WTC11 (cell line): ENCODE measurements around the gene LRRC61. TPM values are rescaled to one million over a fixed set of nuclear protein-coding genes. Genes with fewer than 3 reads are reported as not detected.
A peak's percentile ranks its signal among the peaks of the same experiment; 100 is the strongest.

ENCODE experiments used
- ATAC-seq: fragments of 200-7000 bp; cut with Tn5 transposase; 2 replicates; pipeline ENCODE4 v1.10.0; 2021; ENCODE audit warnings: mild to moderate bottlenecking, moderate library complexity
- CTCF ChIA-PET: fragments of 300-600 bp; sonication (Branson Sonifier 250); formaldehyde crosslinking; loops from one replicate; lab custom pipeline; 2021; ENCODE audit warnings: antibody characterized with exemption; lab: Charles Lee
- POLR2A ChIA-PET: fragments of 350-600 bp; sonication (Branson Sonifier 250); formaldehyde crosslinking; loops from one replicate; lab custom pipeline; 2021; ENCODE audit warnings: antibody characterized with exemption; lab: Charles Lee
- DNase-seq: peaks from one replicate; pipeline ENCODE4 v3.0.0; 2021; ENCODE audit warnings: low spot score
- H3K27ac Mint-ChIP-seq: 2 replicates; pipeline ENCODE4 v1.8.0; 2021; ENCODE audit warnings: mixed read lengths
- H3K27me3 Mint-ChIP-seq: 2 replicates; pipeline ENCODE4 v1.8.0; 2021; ENCODE audit warnings: low read depth, mild to moderate bottlenecking, moderate library complexity, mixed read lengths
- H3K36me3 Mint-ChIP-seq: 2 replicates; pipeline ENCODE4 v1.8.0; 2021; ENCODE audit warnings: mixed read lengths
- H3K4me1 Mint-ChIP-seq: 2 replicates; pipeline ENCODE4 v1.8.0; 2022; ENCODE audit warnings: mixed read lengths
- H3K4me3 Mint-ChIP-seq: 2 replicates; pipeline ENCODE4 v1.8.0; 2021; ENCODE audit warnings: mild to moderate bottlenecking, moderate library complexity, mixed read lengths
- H3K9me3 Mint-ChIP-seq: 2 replicates; pipeline ENCODE4 v1.8.0; 2021; ENCODE audit warnings: mixed read lengths
- AR ChIP-seq: fragments of 250-450 bp; sonication (Bioruptor Pico); IDR thresholded peaks from 2 replicates; pipeline ENCODE4 v1.9.0; 2021; ENCODE audit warnings: mild to moderate bottlenecking
- ATF1 ChIP-seq: sonication (generic); formaldehyde crosslinking; IDR thresholded peaks from 2 replicates; pipeline ENCODE4 v1.8.1; 2023; ENCODE audit warnings: mild to moderate bottlenecking, moderate library complexity, missing genetic modification reagents
- CREB1 ChIP-seq: sonication (generic); formaldehyde crosslinking; IDR thresholded peaks from 2 replicates; pipeline ENCODE4 v1.8.0; 2023; ENCODE audit warnings: mild to moderate bottlenecking, missing genetic modification reagents
- ELF4 ChIP-seq: sonication (generic); formaldehyde crosslinking; IDR thresholded peaks from 2 replicates; pipeline ENCODE4 v1.8.1; 2022; ENCODE audit warnings: low read depth, mild to moderate bottlenecking, moderate library complexity, missing genetic modification reagents
- ESRRA ChIP-seq: sonication (generic); formaldehyde crosslinking; IDR thresholded peaks from 2 replicates; pipeline ENCODE4 v1.8.1; 2022; ENCODE audit warnings: mild to moderate bottlenecking, missing genetic modification reagents, borderline replicate concordance
- FOXK1 ChIP-seq: sonication (generic); formaldehyde crosslinking; IDR thresholded peaks from 2 replicates; pipeline ENCODE4 v1.8.0; 2022; ENCODE audit warnings: mild to moderate bottlenecking, moderate library complexity, missing genetic modification reagents
- FOXP1 ChIP-seq: sonication (generic); formaldehyde crosslinking; IDR thresholded peaks from 2 replicates; pipeline ENCODE4 v1.8.0; 2022; ENCODE audit warnings: missing genetic modification reagents, mild to moderate bottlenecking, moderate library complexity, borderline replicate concordance
- FOXP4 ChIP-seq: sonication (generic); formaldehyde crosslinking; IDR thresholded peaks from 2 replicates; pipeline ENCODE4 v1.8.0; 2022; ENCODE audit warnings: mild to moderate bottlenecking, missing genetic modification reagents
- GRHL2 ChIP-seq: fragments of 250-450 bp; sonication (Bioruptor Pico); IDR thresholded peaks from 2 replicates; pipeline ENCODE4 v1.8.0; 2022; ENCODE audit warnings: mild to moderate bottlenecking, moderate library complexity; ENCODE audit not compliant: insufficient replicate concordance, severe bottlenecking
- GTF2I ChIP-seq: fragments of 250-450 bp; sonication (Bioruptor Pico); conservative IDR thresholded peaks from 2 replicates; pipeline ENCODE4 v1.4.0; 2021; ENCODE audit warnings: mild to moderate bottlenecking
- JUN ChIP-seq: sonication (generic); formaldehyde crosslinking; IDR thresholded peaks from 2 replicates; pipeline ENCODE4 v1.8.0; 2023; ENCODE audit warnings: mild to moderate bottlenecking, missing genetic modification reagents
- MAX ChIP-seq: sonication (generic); formaldehyde crosslinking; IDR thresholded peaks from 2 replicates; pipeline ENCODE4 v1.8.0; 2022; ENCODE audit warnings: mild to moderate bottlenecking, missing genetic modification reagents
- MXD4 ChIP-seq: fragments of 250-450 bp; sonication (Bioruptor Pico); IDR thresholded peaks from 2 replicates; pipeline ENCODE4 v1.8.0; 2021; ENCODE audit warnings: mild to moderate bottlenecking, moderate library complexity, borderline replicate concordance
- NFE2L1 ChIP-seq: sonication (generic); formaldehyde crosslinking; IDR thresholded peaks from 2 replicates; pipeline ENCODE4 v1.8.1; 2023; ENCODE audit warnings: missing genetic modification reagents
- OVOL2 ChIP-seq: fragments of 250-450 bp; sonication (Bioruptor Pico); IDR thresholded peaks from 2 replicates; pipeline ENCODE4 v1.9.0; 2021; ENCODE audit warnings: mild to moderate bottlenecking, borderline replicate concordance
- PRDM15 ChIP-seq: sonication (generic); formaldehyde crosslinking; IDR thresholded peaks from 2 replicates; pipeline ENCODE4 v1.8.0; 2022; ENCODE audit warnings: missing genetic modification reagents
- RELA ChIP-seq: sonication (generic); formaldehyde crosslinking; IDR thresholded peaks from 2 replicates; pipeline ENCODE4 v1.8.1; 2022; ENCODE audit warnings: missing genetic modification reagents, mild to moderate bottlenecking, borderline replicate concordance
- RORB ChIP-seq: fragments of 250-450 bp; sonication (Bioruptor Pico); IDR thresholded peaks from 2 replicates; pipeline ENCODE4 v1.9.0; 2021; ENCODE audit warnings: mild to moderate bottlenecking
- SMAD3 ChIP-seq: sonication (generic); formaldehyde crosslinking; IDR thresholded peaks from 2 replicates; pipeline ENCODE4 v1.8.0; 2022; ENCODE audit warnings: missing genetic modification reagents, mild to moderate bottlenecking, borderline replicate concordance
- TCF7 ChIP-seq: sonication (generic); formaldehyde crosslinking; IDR thresholded peaks from 2 replicates; pipeline ENCODE4 v1.8.0; 2022; ENCODE audit warnings: mild to moderate bottlenecking, low read depth, missing genetic modification reagents, moderate library complexity
- USF2 ChIP-seq: sonication (generic); formaldehyde crosslinking; IDR thresholded peaks from 2 replicates; pipeline ENCODE4 v1.8.1; 2023; ENCODE audit warnings: mild to moderate bottlenecking, missing genetic modification reagents, moderate library complexity
- ZBTB43 ChIP-seq: sonication (generic); formaldehyde crosslinking; IDR thresholded peaks from 2 replicates; pipeline ENCODE4 v1.8.1; 2023; ENCODE audit warnings: mild to moderate bottlenecking, missing genetic modification reagents
- ZNF232 ChIP-seq: sonication (generic); formaldehyde crosslinking; IDR thresholded peaks from 2 replicates; pipeline ENCODE4 v1.8.0; 2022; ENCODE audit warnings: mild to moderate bottlenecking, missing genetic modification reagents
- ZNF317 ChIP-seq: sonication (generic); formaldehyde crosslinking; IDR thresholded peaks from 2 replicates; pipeline ENCODE4 v1.8.1; 2023; ENCODE audit warnings: low read depth, mild to moderate bottlenecking, moderate library complexity, missing genetic modification reagents, borderline replicate concordance
- ZNF416 ChIP-seq: fragments of 250-450 bp; sonication (Bioruptor Pico); IDR thresholded peaks from 2 replicates; pipeline ENCODE4 v1.9.0; 2021; ENCODE audit warnings: mild to moderate bottlenecking, inconsistent platforms
- ZNF671 ChIP-seq: fragments of 250-450 bp; sonication (Bioruptor Pico); IDR thresholded peaks from 2 replicates; pipeline ENCODE4 v1.8.0; 2021; ENCODE audit warnings: mild to moderate bottlenecking
- total RNA-seq: library from RNA; stranded (reverse); gene quantifications from 3 replicates; pipeline ENCODE4 v1.2.3, GENCODE V29; 2021

The LRRC61 gene
- total RNA-seq, 1 experiment from 2014 or later, result 27.7 TPM

GRCh38 chr7:150368096-150368883, 45.1 kb downstream of the LRRC61 start, which contains the start of gene REPIN1:
Gene REPIN1, plus strand, starts transcription at chr7:150368822. Its CDS starts 890 bp downstream, at chr7:150369712.
- Mint-ChIP-seq H3K36me3 (peaks cover 14% of the 10 kb centered on the region), H3K4me1 (peaks cover 52% of the 10 kb centered on the region), H3K27ac (peak within 1 kb of the TSS; percentile 99), H3K27me3 (no peaks in the 10 kb centered on the region), H3K9me3 (no peaks in the 10 kb centered on the region), H3K4me3 (peak within 1 kb of the TSS; percentile 91)
- DNase-seq, result peak; percentile 86
- ChIA-PET CTCF (interaction anchor here (0.6 to 2.2 kb wide), 9 partner anchors 10 to 620 kb away, joined by 3 to 7 read pairs (median 4); partner anchors contain the start of gene RARRES2), POLR2A (interaction anchor here (0.6 to 2.5 kb wide), 9 partner anchors 10 to 1180 kb away, joined by 3 to 29 read pairs (median 5); partner anchors contain the start of genes ACTR3C and LRRC61)
- ATAC-seq, result peak; percentile 55
- TF ChIP-seq GRHL2 (no peak), ELF4 (no peak), MXD4 (CRISPR knock-in tag) (no peak), NFE2L1 (no peak), ZNF671 (CRISPR knock-in tag) (no peak), TCF7 (CRISPR knock-in tag) (no peak), FOXK1 (CRISPR knock-in tag) (0 out of 2 replicates have a peak, but pooled peaks have one; percentile 30), FOXP4 (CRISPR knock-in tag) (no peak), AR (CRISPR knock-in tag) (no peak), ZNF232 (peak; percentile 15; the same call in 1 of the 2 replicates), MAX (CRISPR knock-in tag) (peak; percentile 80), ZNF416 (CRISPR knock-in tag) (no peak), SMAD3 (0 out of 2 replicates have a peak, but pooled peaks have one; percentile 7), JUN (no peak), PRDM15 (CRISPR knock-in tag) (no peak), ATF1 (no peak), ZBTB43 (CRISPR knock-in tag) (no peak), RELA (no peak), ZNF317 (CRISPR knock-in tag) (no peak), USF2 (peak; percentile 97), OVOL2 (no peak), ESRRA (CRISPR knock-in tag) (no peak), FOXP1 (CRISPR knock-in tag) (no peak), GTF2I (no peak), CREB1 (CRISPR knock-in tag) (no peak), RORB (CRISPR knock-in tag) (no peak)
